PC-9 (cell line): ENCODE results near the gene IL12A. TPM values are rescaled to one million over a fixed set of nuclear protein-coding genes. Genes with fewer than 3 reads are reported as not detected.

ENCODE experiments used
- BruUV-seq: library from RNA; stranded (reverse); fragments of 400-500 nt; replicated peaks from 2 replicates; lab custom pipeline; 2021; lab: Mats Ljungman, UMichigan
- CTCF ChIA-PET: fragments of 300-600 bp; sonication (Branson Sonifier 250); formaldehyde crosslinking; loops from one replicate; lab custom pipeline; 2022; ENCODE audit warnings: antibody characterized with exemption; lab: Charles Lee
- POLR2A ChIA-PET: fragments of 300-600 bp; sonication (Branson Sonifier 250); formaldehyde crosslinking; loops from one replicate; lab custom pipeline; 2022; ENCODE audit warnings: antibody characterized with exemption; ENCODE audit not compliant: unreplicated experiment; lab: Charles Lee
- DNase-seq, 2 experiments: peaks; one replicate each; pipeline versions ENCODE4 v3.0.0 to v3.0.0-alpha.2; 2015 to 2022; ENCODE audit warnings: mixed read lengths in 1 of 2
- H2AFZ ChIP-seq: fragments of 200-600 bp; sonication (generic); 2 replicates; pipeline ENCODE4 v1.8.1; 2017; ENCODE audit warnings: antibody characterized with exemption
- H3F3A ChIP-seq: fragments of 200-600 bp; sonication (generic); 2 replicates; pipeline ENCODE4 v1.8.1; 2017; ENCODE audit warnings: antibody characterized with exemption, mild to moderate bottlenecking, low read depth; ENCODE audit not compliant: insufficient read depth
- H3K27ac ChIP-seq: fragments of 200-600 bp; sonication (generic); 2 replicates; pipeline ENCODE4 v1.6.1; 2016; ENCODE audit warnings: mixed run types
- H3K27me3 ChIP-seq: fragments of 200-600 bp; sonication (generic); 2 replicates; pipeline ENCODE4 v1.6.1; 2016; ENCODE audit warnings: low read depth, mixed run types; ENCODE audit not compliant: insufficient read depth
- H3K36me3 ChIP-seq: fragments of 200-600 bp; sonication (generic); 2 replicates; pipeline ENCODE4 v1.6.1; 2016; ENCODE audit warnings: low read depth, mixed run types
- H3K4me1 ChIP-seq: fragments of 200-600 bp; sonication (generic); replicated peaks from 2 replicates; pipeline ENCODE4 v1.6.1; 2016; ENCODE audit warnings: mixed run types; ENCODE audit not compliant: insufficient read depth
- H3K4me2 ChIP-seq: fragments of 200-600 bp; sonication (generic); 2 replicates; pipeline ENCODE4 v1.6.1; 2017; ENCODE audit warnings: mixed run types
- H3K4me3 ChIP-seq: fragments of 200-600 bp; sonication (generic); 2 replicates; pipeline ENCODE4 v1.6.1; 2016; ENCODE audit warnings: mixed run types
- H3K79me2 ChIP-seq: fragments of 200-600 bp; sonication (generic); 2 replicates; pipeline ENCODE4 v1.6.1; 2017; ENCODE audit warnings: low read depth, mixed run types
- H3K9me2 ChIP-seq: fragments of 200-600 bp; sonication (generic); 2 replicates; pipeline ENCODE4 v1.8.1; 2017; ENCODE audit warnings: mild to moderate bottlenecking; ENCODE audit not compliant: insufficient read depth
- H3K9me3 ChIP-seq: fragments of 200-600 bp; sonication (generic); 2 replicates; pipeline ENCODE4 v1.8.1; 2016; ENCODE audit warnings: low read depth; ENCODE audit not compliant: insufficient read depth
- H4K20me1 ChIP-seq: fragments of 200-600 bp; sonication (generic); 2 replicates; pipeline ENCODE4 v1.8.1; 2017; ENCODE audit not compliant: insufficient read depth
- CTCF ChIP-seq: fragments of 200-600 bp; sonication (generic); conservative IDR thresholded peaks from 2 replicates; pipeline ENCODE4 v1.6.1; 2017; ENCODE audit warnings: mixed run types, antibody characterized with exemption, mild to moderate bottlenecking, moderate library complexity
- EZH2 ChIP-seq: fragments of 200-600 bp; sonication (generic); IDR thresholded peaks from 2 replicates; pipeline ENCODE4 v1.8.0; 2017; ENCODE audit warnings: antibody characterized with exemption, low read depth
- intact Hi-C: fragments of 100-400 bp; cut with micrococcal nuclease; formaldehyde crosslinking; loops from one replicate; pipeline ENCODE4 v1.10.0; 2022; ENCODE audit not compliant: unreplicated experiment
- total RNA-seq: library from RNA; stranded (reverse); gene quantifications from 2 replicates; pipeline ENCODE4 v1.2.3, GENCODE V29; 2021

Gene IL12A
- total RNA-seq, 1 experiment from 2014 or later, result 0.28 TPM

GRCh38 chr3:159996018-159996417 lies 7.4 kb downstream of the IL12A start:
- Histone ChIP-seq H3K9me3 (no peaks in the 10 kb centered on the region), H3K36me3 (no peaks in the 10 kb centered on the region), H3K79me2 (no peaks in the 10 kb centered on the region), H3K9me2 (no peaks in the 10 kb centered on the region), H3K4me1 (peaks cover 11% of the 10 kb centered on the region), H3K4me3 (no peak overlapping the region), H3K27me3 (no peaks in the 10 kb centered on the region), H2AFZ (no peak overlapping the region), H4K20me1 (no peaks in the 10 kb centered on the region), H3F3A (no peaks in the 10 kb centered on the region; the same call in 1 of the 2 replicates), H3K27ac (no peak overlapping the region), H3K4me2 (no peak overlapping the region)
- intact Hi-C loops, result no loop called here
- TF ChIP-seq CTCF, result no peak
- TF ChIP-seq EZH2, result no peak
- CTCF ChIA-PET, result no interaction called here
- no TSS peak for BruUV-seq
- DNase-seq, result no peak
- POLR2A ChIA-PET, result interaction anchor here (0.6 kb wide), 1 partner anchor 17 kb away, joined by 4 read pairs; no protein-coding TSS in a partner anchor

GRCh38 chr3:159996959-159997358 lies 8.3 kb downstream of the IL12A start:
- H3K27me3 ChIP-seq, result no peaks in the 10 kb centered on the region
- TF ChIP-seq EZH2 (no peak), CTCF (no peak)
- intact Hi-C loops, result no loop called here
- H3K36me3 ChIP-seq, result no peaks in the 10 kb centered on the region
- H4K20me1 ChIP-seq, result no peaks in the 10 kb centered on the region
- no peaks in the 10 kb centered on the region for H3K9me3 ChIP-seq
- POLR2A ChIA-PET, result no interaction called here
- no TSS peak for BruUV-seq
- H3K4me1 ChIP-seq, result peaks cover 11% of the 10 kb centered on the region
- no peak for DNase-seq
- H2AFZ ChIP-seq, result no peak overlapping the region
- no peak overlapping the region for H3K4me2 ChIP-seq
- no peak overlapping the region for H3K27ac ChIP-seq
- H3K4me3 ChIP-seq, result no peak overlapping the region
- no peaks in the 10 kb centered on the region for H3K79me2 ChIP-seq
- no peaks in the 10 kb centered on the region for H3K9me2 ChIP-seq
- CTCF ChIA-PET, result no interaction called here
- no peaks in the 10 kb centered on the region; the same call in 1 of the 2 replicates for H3F3A ChIP-seq

GRCh38 chr3:160001148-160001760 lies 12.6 kb downstream of the IL12A start:
- Histone ChIP-seq H3K4me1 (no peaks in the 10 kb centered on the region), H3K9me3 (no peaks in the 10 kb centered on the region), H3K27me3 (no peaks in the 10 kb centered on the region), H2AFZ (no peak overlapping the region), H3K9me2 (no peaks in the 10 kb centered on the region), H3F3A (no peaks in the 10 kb centered on the region), H3K36me3 (no peaks in the 10 kb centered on the region), H3K4me3 (no peak overlapping the region), H4K20me1 (no peaks in the 10 kb centered on the region), H3K4me2 (no peak overlapping the region), H3K79me2 (no peaks in the 10 kb centered on the region), H3K27ac (no peak overlapping the region)
- intact Hi-C loops, result loop anchor here (5.0 kb wide), 1 partner anchor 194 kb away; no protein-coding TSS in a partner anchor
- TF ChIP-seq EZH2, result no peak
- no peak for TF ChIP-seq CTCF
- ChIA-PET POLR2A (no interaction called here), CTCF (no interaction called here)
- DNase-seq, result no peak
- BruUV-seq, result no TSS peak
